Dendritic cell treated with granulocyte-macrophage colony-stimulating factor and Interleukin-4, amounts not matched to agents 40 ng/mL and 50 ng/mL, for 4 days (primary cell): ENCODE data around the gene GNRHR.

Experiments used
- H3K27ac Mint-ChIP-seq: one replicate; pipeline ENCODE4 v1.8.0; 2022; ENCODE audit warnings: mild to moderate bottlenecking, mixed read lengths
- H3K27me3 Mint-ChIP-seq: one replicate; pipeline ENCODE4 v1.8.0; 2022; ENCODE audit warnings: mild to moderate bottlenecking, mixed read lengths
- H3K36me3 Mint-ChIP-seq: one replicate; pipeline ENCODE4 v1.8.0; 2022; ENCODE audit warnings: low read depth, mixed read lengths
- H3K4me1 Mint-ChIP-seq: one replicate; pipeline ENCODE4 v1.8.0; 2022; ENCODE audit warnings: low read depth, mixed read lengths
- H3K4me3 Mint-ChIP-seq: one replicate; pipeline ENCODE4 v1.8.0; 2022; ENCODE audit warnings: mild to moderate bottlenecking, moderate library complexity, mixed read lengths
- H3K9me3 Mint-ChIP-seq: one replicate; pipeline ENCODE4 v1.8.0; 2022; ENCODE audit warnings: mixed read lengths
- intact Hi-C: fragments of 100-400 bp; cut with micrococcal nuclease; formaldehyde crosslinking; loops from one replicate; pipeline ENCODE4 v1.15.0; 2022

GNRHR gene

GRCh38 chr4:67701517-67701850 lies 52.7 kb downstream of the GNRHR start:
- Mint-ChIP-seq H3K9me3 (peaks cover 17% of the 10 kb centered on the region), H3K36me3 (peaks cover 30% of the 10 kb centered on the region), H3K4me3 (peak overlapping the region; percentile 92), H3K27ac (peak overlapping the region; percentile 93), H3K4me1 (peaks cover 39% of the 10 kb centered on the region), H3K27me3 (no peaks in the 10 kb centered on the region)
- intact Hi-C loops, result loop anchor here (2.0 kb wide), 1 partner anchor 157 kb away; the partner anchor contains the start of gene CENPC

- Mint-ChIP-seq H3K4me3 (peak within 1 kb of the TSS; percentile 92), H3K4me1 (peaks cover 39% of the 10 kb centered on the region), H3K27me3 (no peaks in the 10 kb centered on the region), H3K36me3 (peaks cover 28% of the 10 kb centered on the region), H3K9me3 (peaks cover 11% of the 10 kb centered on the region), H3K27ac (peak within 1 kb of the TSS; percentile 93)
- intact Hi-C loops, result loop anchor here (2.0 kb wide), 1 partner anchor 156 kb away; the partner anchor contains the start of gene CENPC
Observed at GRCh38 chr4:67700738-67701516, 53.3 kb downstream of the GNRHR start, which contains the start of gene UBA6. Gene UBA6 (minus strand): TSS chr4:67701155. CDS start chr4:67701119, 36 bp downstream.

GRCh38 chr4:67700116-67700737 lies 54.0 kb downstream of the GNRHR start:
- H3K36me3 Mint-ChIP-seq, result peaks cover 29% of the 10 kb centered on the region
- H3K9me3 Mint-ChIP-seq, result peaks cover 4% of the 10 kb centered on the region
- H3K4me1 Mint-ChIP-seq, result peaks cover 39% of the 10 kb centered on the region
- H3K4me3 Mint-ChIP-seq, result peak overlapping the region; percentile 92
- H3K27ac Mint-ChIP-seq, result peak overlapping the region; percentile 93
- intact Hi-C loops, result loop anchor here (2.0 kb wide), 1 partner anchor 155 kb away; the partner anchor contains the start of gene CENPC
- no peaks in the 10 kb centered on the region for H3K27me3 Mint-ChIP-seq

DNA sequence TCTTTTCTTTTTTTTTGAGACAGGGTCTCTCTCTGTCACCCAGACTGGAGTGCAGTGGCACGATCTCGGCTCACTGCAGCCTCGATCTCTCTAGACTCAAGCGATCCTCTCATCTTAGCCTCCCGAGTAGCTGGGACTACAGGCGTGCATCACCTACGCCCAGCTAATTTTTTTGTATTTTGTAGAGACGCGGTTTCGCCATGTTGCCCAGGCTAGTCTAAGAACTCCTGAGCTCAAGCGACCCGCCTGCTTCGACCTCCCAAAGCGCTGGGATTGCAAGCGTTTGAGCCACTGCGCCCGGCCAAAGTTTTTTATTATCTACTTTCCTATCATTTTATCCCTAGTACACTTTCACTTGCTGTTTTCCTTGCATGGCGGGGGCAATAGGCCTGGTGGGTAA lies 54.6 kb downstream of the GNRHR start:
- peaks cover 30% of the 10 kb centered on the region for H3K36me3 Mint-ChIP-seq
- no peak overlapping the region for H3K4me3 Mint-ChIP-seq
- intact Hi-C loops, result loop anchor here (2.0 to 10.0 kb wide), 2 partner anchors 155 to 645 kb away; partner anchors contain the start of gene CENPC
- H3K9me3 Mint-ChIP-seq, result no peaks in the 10 kb centered on the region
- peaks cover 33% of the 10 kb centered on the region for H3K4me1 Mint-ChIP-seq
- no peaks in the 10 kb centered on the region for H3K27me3 Mint-ChIP-seq
- H3K27ac Mint-ChIP-seq, result no peak overlapping the region

DNA sequence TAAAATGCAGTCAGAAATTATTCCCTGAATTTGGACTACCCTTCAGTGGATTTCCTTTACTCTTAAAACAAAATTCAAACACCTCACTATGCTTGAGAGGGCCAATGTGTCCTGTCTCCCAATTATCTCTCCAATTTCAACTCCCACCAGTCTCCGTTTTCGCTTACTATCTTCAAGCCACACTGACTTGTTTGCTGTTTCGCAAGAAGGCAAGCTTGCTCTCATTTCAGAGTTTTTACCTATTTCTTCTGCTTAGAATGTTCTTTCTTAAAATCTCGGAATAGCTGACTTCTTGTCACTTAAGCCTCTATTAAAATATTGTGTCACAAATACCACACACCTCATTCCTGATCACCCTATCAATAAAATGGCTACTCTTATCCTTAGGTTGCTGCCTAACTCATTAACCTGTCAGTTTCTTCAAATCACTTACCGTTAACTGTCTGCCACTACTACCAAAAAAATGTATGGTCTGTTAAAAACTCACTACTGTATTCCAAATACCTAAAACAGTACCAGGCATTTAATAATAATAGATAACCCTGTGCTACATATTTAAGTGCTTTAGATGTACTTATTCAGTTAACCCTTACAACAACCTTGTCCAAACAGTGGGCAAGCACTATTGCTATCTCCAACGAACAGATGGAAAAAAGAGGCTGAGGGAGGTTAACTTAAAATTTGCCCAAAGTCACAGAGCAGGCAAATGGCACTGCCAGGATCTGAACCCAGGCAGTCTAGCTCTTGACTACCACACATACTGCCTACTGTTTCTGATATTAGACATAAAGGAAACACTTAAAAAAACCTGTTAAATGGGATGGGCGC lies 56.1 kb downstream of the GNRHR start:
- no peaks in the 10 kb centered on the region for H3K9me3 Mint-ChIP-seq
- H3K27ac Mint-ChIP-seq, result no peak overlapping the region
- no peaks in the 10 kb centered on the region for H3K27me3 Mint-ChIP-seq
- intact Hi-C loops, result loop anchor here (10.0 kb wide), 1 partner anchor 647 kb away; no protein-coding TSS in a partner anchor
- peaks cover 34% of the 10 kb centered on the region for H3K36me3 Mint-ChIP-seq
- no peak overlapping the region for H3K4me3 Mint-ChIP-seq
- H3K4me1 Mint-ChIP-seq, result peaks cover 22% of the 10 kb centered on the region

GRCh38 chr4:67696061-67696460 lies 58.1 kb downstream of the GNRHR start:
- Mint-ChIP-seq H3K27me3 (no peaks in the 10 kb centered on the region), H3K4me1 (peaks cover 22% of the 10 kb centered on the region), H3K27ac (no peak overlapping the region), H3K36me3 (peaks cover 48% of the 10 kb centered on the region), H3K4me3 (no peak overlapping the region), H3K9me3 (no peaks in the 10 kb centered on the region)
- intact Hi-C loops, result loop anchor here (10.0 kb wide), 1 partner anchor 649 kb away; no protein-coding TSS in a partner anchor

DNA sequence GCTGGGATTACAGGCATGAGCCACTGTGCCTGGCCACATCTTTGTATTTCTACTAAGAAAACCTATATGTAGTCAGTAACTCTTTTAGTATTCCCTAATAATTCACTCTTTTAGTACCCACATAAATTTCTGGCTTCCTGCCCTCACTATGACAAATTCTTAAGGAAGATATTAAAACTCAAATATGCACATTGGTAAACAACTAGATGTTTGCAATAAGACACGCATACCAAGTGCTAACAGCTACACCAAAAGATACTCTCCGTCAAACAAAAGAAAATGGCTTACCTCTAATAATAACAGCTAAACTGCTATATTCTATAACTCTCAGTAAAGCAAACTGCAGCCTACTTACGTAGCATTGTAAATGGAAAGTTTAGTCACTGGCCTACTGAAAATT lies 59.5 kb downstream of the GNRHR start:
- intact Hi-C loops, result loop anchor here (10.0 kb wide), 1 partner anchor 650 kb away; no protein-coding TSS in a partner anchor
- peaks cover 54% of the 10 kb centered on the region for H3K36me3 Mint-ChIP-seq
- H3K4me3 Mint-ChIP-seq, result no peak overlapping the region
- H3K4me1 Mint-ChIP-seq, result peaks cover 24% of the 10 kb centered on the region
- H3K27me3 Mint-ChIP-seq, result no peaks in the 10 kb centered on the region
- no peaks in the 10 kb centered on the region for H3K9me3 Mint-ChIP-seq
- no peak overlapping the region for H3K27ac Mint-ChIP-seq

GRCh38 chr4:67691328-67691727 lies 62.9 kb downstream of the GNRHR start:
- H3K27ac Mint-ChIP-seq, result no peak overlapping the region
- H3K27me3 Mint-ChIP-seq, result no peaks in the 10 kb centered on the region
- H3K4me1 Mint-ChIP-seq, result peaks cover 8% of the 10 kb centered on the region
- H3K9me3 Mint-ChIP-seq, result no peaks in the 10 kb centered on the region
- H3K4me3 Mint-ChIP-seq, result no peak overlapping the region
- H3K36me3 Mint-ChIP-seq, result peaks cover 62% of the 10 kb centered on the region
- intact Hi-C loops, result loop anchor here (10.0 kb wide), 1 partner anchor 653 kb away; no protein-coding TSS in a partner anchor
